D341Med (cell line): ENCODE measurements around the gene SLC1A3.

ENCODE experiments used
- DNase-seq: peaks from one replicate; pipeline ENCODE4 v3.0.0; 2012; ENCODE audit warnings: low spot score

Gene SLC1A3

DNA sequence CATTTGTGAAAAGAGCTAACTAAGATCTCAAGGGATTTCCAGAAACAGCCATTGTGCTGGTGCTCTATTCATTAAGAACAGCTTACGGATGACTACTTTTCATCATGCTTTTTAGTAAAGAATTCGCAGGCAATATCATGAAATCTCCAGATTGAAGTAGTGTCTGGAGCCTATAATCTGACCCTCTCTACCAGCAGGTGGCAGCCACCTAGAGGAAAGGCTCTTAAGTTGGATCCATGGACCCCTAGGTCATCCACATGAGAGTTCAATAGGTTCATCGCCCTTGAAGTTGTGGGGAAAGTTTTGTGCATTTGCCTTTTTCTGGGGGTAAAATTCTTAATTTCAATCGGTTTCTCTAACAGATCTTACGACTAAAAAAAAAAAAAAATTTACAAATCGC, 82.3 kb downstream of the SLC1A3 start:
- no peak for DNase-seq

DNA sequence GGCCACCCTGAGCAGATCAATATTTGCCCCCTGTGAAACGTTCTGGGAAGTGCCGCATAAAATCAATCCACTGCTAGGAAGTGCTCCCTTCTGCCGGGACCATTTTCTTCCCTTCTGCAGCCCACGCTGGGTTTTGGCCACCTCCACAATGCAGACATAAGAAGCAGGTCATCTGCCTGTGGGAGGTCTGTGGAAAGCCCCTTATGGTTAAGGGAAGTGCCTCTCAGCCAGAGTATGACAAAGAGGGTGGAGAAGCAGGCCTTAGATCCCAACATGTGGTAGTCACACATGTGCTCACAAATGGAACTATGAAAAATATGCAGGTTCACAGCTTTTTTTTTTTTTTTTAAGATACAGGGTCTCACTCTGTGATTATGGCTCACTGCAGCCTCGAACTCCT, 82.8 kb downstream of the SLC1A3 start:
- DNase-seq, result no peak

DNA sequence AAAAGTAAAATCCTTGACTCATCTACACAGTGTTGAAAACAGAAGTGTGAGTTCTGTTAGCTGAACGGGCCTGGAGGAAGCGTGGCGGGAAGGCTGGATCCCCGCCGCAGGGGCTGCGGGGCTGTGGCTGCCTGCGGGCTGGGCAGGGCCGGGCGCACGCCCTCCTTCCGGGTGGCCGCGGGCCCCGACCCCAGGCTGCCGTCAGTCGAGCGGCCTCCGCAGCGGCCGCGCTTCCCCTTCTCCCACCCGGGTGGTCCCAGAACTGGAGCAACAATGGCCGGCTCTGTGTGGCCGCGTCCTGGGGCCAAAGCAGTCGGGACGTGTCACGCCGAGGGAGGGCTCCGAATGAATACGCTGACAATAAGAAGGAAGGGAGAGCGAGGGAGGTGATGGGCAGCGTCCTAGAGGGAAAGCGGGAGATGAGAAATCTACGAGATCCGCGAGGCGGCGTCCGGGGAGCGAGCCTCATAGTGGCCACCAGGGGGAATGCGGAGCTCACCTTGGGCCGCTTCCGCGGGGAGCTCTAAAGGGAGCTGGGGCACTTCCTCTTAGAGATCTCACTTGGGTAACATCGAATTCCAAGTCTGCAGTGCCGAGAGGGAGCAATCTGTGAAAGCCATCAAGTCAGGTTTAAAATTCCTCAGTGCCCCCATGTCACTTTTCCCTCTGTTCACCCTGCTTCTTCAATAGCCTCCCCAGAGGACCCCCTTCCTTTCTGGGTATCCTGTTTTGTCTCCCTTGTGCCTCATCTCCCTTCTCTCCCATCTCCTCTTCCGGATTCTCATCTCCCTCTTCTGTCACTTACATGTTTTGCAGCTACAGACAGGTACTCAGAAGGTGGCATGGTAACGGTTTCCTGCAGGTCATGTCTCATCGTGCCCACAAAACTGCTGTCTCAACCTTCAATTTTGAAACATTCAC, 83.9 kb downstream of the SLC1A3 start:
- peak; percentile 73 for DNase-seq

DNA sequence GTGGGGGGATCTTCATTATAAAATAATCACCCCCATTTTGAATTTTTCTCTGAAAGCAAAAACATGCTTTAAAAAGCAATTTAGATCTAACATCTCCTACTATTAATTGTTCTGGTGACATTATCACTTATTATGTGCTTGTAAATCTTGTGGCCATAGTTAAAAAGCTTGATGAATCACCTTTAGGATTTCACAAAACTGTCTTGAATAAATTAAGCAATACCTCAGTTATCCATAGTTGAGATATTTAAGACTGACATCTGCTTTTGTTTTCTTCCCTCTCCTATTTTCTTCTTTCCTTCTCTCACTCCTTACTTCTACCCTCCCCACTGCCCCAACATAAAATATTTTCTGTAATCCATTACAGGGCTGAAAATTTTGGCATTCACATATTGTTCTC, 84.8 kb downstream of the SLC1A3 start:
- DNase-seq, result no peak

DNA sequence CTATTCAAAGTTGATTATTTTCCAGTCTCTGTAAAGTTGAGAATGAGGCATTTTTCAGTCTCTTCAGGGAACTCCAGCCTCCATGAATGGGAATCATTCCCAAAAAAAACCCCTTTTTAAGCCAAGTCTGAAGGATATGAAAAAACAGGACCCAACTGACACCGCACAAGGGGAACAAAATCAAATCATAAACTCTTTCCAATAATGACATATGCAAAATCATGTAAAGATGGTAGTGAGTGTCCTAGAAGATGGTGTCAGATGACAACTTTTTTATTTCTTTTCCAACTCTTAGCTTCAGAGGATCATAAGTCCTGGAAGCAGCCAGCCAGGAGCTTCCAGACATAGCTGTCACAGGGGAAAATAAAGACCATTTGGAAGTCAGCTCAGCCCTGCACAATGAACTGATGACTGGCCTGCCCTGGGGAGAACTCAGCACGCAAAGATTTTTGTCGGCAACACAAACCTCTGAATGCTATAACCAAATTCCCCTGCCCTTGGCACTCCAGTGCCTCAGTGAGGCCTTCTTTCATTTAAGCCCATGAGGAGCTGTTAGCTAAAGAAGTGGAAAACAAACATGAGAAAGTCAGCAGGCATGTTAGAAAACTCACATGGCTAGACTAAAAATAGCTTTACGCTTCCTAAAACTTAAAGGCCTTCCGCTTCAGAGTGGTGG, 85.4 kb downstream of the SLC1A3 start:
- DNase-seq, result no peak

DNA sequence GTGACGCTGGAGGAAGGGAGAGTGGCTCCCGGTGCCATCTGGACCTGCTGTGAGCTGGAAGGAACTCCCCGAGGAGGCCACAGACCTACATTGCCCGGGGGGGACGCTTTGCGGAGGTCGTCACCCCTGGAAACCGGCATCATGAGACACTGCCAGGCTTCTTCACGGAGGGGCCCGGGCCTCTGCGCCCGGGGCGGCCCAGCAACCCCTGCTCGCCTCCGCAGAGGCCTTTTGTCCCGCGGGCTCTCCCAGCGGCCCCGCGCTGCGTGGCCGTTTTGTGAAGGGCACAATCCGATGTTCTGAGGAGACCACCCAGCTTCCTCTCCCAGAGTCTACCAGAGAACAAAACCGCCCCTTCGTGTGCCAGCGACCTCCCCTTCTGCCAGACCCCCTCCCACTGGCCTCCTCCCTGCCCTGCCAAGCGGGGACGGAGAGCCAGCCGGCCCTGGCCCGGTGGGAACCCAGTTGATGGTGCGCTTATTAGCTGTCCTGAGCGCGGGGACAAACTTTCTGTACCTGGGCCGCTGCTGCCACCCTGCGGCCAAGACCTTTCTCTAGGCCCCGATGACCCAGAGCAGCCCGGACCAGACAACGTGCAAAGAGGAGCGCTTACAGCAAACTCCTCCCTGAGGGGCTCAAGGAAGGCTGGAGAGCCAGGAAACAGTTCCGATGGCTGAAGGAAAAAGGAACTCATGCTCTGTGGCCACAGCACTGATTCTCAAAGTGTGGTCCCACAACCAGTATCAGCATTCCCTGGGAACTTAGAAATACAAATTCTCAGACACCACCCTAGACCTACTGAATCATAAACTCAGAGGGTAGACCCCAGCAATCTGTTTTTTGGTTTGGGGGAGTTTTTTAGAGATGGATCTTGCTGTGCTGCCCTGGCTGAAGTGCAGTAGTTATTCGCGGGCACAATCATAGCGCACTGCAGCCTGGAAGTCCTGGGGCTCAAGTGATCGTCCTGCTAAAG, 86.7 kb downstream of the SLC1A3 start:
- peak; percentile 78 for DNase-seq

DNA sequence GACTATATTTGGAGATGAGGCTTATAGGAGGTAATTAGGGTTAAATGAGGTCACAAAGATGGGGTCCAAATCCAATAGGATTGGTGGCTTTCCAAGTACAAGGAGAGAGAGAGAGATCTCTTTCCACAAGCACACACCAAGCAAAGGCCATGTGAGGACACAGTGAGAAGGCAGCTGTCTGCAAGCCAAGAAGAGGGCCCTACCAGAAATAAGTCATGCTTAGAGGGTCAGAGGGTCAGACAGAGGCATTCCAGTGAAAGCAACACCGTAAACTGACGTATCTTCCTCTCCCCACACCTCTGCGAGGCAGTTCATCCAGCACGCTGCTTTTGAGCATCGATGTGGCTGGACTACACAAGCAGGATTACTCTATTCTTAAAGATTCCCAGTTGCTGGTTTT, 87.9 kb downstream of the SLC1A3 start:
- DNase-seq, result no peak

DNA sequence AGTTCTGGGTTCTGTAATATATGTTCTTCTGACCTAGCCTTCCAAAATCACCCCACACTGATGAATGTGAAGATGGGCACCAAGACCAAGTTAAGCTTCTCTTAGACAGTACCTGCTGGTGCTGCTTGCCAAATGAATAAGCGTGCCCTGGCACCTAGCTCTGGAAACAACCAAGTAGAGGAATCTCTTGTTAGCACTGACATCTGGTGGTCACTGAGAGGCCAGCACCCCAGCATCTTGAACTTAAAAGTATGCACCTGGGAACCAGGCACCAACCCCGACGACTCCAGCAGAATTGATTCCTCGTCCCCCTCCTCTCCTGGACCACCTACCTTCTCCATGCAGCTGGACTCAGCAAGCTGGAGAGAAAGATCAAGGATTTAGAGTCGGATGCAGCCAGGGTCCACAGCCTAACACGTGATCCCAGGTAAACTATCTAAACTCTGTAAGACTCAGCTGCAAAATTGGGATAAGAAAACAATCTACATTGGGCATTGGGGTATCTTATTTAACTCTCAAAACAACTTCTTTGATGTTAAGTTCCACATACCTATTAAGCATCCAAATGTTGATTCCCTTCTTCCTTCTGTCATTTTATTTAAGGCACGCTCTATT, 89.8 kb downstream of the SLC1A3 start:
- peak; percentile 72 for DNase-seq

DNA sequence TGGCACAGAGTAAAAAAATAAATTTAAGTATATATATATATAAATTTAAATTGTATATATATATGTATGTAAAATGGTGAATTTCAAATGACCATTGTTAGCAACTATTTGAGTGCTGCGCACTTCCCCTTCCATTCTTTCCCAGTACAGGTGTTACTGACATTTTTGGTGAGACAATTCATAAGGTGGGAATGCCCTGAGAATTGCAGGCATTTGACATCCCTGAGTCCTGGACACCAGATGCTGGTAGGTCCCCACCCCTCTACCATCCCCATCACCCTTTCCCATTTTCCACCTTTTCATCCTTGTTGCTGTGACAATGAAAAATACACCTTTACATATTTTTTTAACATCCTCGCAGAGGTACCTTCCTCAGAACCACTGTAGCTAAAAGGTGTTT, 91.6 kb downstream of the SLC1A3 start:
- DNase-seq, result no peak

DNA sequence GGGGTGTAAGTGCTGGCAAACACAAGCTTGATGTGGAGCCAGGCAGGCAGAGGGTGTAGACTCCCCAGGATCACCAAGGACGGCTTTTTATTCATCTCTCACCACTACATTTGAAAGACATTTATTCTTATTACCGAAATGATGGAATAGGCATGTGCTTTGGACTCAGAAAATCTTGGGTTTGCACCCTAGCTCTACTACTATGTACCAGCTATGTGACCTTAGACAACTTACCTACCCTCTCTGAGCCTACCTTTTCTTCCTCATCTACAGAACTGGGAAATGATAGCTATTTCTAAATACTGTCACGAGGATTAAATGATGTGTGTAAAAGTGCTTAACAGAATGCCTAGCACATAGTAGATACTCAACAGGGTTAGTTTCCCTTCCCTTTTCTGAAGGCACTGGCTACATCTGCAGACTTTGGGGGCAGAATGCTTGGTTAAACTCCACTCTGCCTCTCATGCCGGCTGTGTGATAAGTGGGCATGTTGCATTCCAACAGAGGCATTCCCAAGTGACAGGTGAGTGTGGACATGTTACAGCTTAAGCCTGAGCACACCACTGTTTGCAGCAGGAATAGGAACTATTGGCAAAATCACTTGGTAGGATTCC, 94.8 kb downstream of the SLC1A3 start:
- no peak for DNase-seq

DNA sequence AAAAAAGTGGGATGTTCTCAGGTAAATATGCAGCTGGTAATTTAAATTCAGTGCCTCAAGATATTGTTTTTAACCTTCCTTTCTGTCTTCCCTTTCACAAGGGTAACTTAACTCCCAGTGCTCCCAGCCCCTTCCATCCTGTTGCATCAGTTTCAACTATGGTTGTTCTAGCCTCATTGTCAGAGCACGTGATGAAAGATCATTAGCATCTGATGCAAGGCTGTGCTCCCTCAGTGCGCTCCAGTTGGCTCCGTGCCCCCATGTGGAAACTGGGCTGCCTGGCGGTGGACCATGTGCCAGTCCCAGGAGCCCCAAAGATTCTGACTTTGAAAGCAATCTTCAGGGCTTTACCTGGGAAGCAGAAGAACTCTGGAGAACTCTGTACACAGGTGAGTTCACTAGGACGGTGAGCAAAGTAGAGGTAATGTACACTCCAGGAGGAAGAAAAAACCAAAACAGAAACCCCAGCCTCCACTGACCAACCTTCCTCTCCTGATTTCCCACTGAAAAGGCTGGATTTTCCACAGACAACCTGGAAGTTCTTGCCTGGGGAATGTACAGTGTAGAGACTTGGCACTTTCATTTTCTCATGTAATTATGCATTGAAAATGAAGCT, 96.9 kb downstream of the SLC1A3 start:
- no peak for DNase-seq

DNA sequence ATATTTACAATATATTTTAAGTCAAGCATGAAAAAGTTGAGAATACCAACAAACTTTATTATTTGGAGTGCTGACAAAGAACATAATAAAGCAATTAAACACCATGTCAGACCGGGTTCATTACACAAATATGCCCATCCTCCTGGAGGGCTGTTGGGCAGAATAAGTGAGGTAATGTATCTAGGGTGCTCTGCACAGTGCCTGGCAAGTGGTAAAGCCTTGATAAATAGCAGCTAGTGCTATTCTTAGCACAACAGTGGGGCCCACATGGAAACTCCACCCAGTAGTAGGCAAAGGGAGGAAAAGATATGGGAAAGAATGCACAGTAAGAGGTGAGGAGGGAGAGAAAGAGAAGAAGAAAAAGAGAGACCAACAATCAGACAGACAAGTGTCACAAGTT, 97.7 kb downstream of the SLC1A3 start:
- no peak for DNase-seq

DNA sequence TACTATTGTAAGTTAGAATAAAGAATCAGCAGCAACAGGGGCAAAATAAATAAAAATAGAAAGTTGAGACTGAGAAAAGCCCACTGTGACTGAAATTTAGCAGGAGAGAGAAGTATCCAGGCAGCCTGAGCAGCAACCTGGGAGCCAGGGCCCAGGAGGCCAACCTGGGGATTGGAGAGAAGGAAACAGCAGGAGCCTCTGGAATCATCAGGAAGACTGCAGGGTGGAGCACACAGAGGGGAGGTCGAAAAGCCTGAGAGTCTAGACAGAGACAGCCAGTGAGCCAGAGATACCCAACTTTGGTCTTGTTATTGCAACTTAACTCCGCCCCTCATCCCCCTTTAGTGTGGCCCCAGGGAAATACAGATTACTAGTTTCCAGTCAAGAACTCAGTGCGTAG, 98.6 kb downstream of the SLC1A3 start:
- DNase-seq, result no peak

DNA sequence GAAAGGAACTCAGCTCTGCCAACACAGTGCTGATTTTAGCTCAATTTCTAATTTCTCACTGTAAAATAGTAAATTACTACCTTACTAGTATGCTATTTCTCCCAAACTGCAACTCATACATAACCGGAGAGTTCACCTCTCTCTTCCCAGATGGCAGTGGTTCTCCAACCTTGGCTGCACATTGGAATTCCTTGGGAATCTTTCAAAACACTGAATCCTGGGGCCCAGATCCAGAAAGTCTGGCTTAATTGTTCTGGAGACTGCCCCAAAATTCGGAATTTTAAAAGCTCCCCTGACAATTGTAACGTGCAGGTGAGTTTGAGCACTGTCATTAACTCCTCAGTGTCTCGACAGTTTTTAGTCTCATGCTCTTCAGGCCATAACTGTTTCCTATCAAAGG, 100.3 kb downstream of the SLC1A3 start:
- no peak for DNase-seq

DNA sequence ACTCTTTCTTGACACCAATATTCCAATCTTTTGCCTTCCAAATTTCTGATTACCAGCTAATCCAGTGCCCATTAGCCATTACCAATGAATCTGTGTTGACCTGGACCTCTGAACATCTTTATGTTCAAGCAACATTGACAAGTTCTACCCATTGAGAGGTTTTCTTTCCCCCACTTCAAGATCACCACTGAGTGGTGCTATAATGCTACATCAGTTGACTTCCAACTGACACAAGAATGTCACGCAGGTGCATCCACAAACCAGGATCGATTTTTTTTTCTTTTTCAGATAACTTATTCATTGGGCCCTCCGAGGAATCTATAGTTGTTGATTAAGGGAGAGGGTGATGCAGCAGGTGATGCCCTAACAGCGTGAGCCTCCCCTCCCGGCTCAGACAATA, 102.6 kb downstream of the SLC1A3 start:
- DNase-seq, result no peak

DNA sequence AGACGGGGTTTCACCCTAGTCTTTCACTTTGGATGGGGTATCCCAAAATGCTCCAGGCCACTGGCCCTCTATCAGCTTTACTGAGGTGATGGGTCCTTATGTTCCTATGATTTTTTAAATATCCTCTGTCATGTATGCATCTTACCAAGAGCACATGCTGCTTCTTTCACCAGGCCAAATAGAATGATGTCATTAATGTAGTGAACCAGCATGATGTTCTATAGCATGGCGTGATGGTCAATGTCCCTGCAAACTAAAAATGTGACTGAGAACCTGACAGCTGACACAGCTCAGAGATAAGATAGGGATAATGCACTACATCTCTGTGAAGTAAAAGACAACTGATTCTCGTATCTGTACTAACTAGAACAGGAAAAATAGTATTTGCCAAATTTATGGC, 103.6 kb downstream of the SLC1A3 start:
- DNase-seq, result no peak

DNA sequence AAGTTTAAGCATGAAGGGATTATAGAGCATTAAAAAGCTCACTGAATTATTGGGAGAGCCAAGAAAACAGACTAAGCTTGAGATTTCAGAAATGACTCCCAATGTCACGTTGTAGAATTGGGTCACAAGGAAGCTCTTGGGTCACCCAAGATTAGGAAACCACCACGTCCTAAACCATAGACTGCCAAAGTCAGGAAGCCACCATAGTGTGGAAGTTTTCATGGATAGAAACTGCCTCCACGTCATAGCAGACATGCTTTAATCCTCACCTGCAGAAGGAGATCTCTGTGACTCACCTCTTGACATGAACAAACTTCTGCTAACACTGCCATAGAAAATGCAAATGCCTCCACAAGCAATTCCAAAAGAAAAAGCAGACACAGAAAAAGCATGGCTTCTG, 106.3 kb downstream of the SLC1A3 start:
- no peak for DNase-seq

DNA sequence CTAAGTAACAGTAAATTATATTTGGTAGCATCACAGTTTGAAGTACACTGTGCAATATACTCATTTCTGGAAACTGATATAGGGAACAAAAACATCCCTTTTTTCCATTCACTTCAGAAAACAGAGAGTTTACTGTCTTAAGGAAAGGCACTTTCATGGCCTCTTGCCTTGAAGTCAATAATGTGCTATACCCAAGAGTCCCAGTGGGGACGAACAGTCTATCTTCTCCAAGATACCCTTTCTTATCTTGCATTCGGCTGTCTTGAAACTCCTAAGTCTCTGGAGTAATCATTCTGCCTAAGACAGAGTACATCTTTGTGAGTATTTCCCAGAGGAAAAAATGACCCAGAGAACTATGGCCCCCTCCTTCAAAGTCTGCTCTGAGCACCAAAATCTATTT, 107.1 kb downstream of the SLC1A3 start:
- DNase-seq, result no peak

DNA sequence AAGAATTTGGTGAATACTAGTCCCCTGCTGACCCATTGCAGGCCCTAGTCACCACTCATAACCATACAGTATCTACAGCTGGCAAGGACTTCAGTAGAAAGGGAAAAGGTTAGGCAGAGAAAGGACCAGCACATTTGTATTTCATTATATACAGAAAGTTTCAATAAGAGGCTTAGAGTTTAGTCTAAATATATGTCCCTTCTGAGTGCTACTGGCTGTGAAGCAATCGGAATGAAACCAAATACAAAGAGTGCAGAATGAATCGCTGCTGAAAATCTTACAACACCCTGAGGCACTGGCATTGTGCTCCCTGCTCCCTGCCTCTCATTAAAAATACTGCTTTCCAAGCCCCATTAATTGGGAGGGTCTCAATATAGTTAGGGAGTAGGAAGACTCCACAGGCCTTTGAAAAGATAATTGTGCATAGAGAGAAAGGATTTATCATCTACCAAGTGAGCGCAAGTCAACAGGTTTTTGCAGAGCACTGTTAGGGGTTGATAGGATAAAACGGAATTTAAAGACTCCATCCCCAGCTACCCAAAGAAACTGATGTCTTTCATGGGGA, 110.8 kb downstream of the SLC1A3 start:
- DNase-seq, result no peak

DNA sequence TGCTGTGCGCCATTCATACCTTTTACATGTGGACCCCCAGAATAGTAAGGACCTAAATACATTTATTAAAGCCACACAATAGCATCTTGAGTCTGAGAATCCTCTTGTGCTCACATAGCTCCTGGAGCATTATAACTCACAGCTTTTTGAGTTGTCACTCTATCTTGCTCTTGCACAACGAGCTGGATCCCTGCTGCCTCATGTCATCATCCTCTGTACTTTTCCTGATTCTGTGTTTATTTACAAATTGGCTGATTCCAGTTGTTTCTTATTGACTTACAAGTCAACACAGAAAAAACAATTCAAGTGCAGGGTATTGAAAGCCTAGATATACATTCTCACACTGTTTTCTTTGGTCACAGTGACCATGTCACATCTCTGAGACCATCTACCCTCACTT, 112.9 kb downstream of the SLC1A3 start:
- no peak for DNase-seq

DNA sequence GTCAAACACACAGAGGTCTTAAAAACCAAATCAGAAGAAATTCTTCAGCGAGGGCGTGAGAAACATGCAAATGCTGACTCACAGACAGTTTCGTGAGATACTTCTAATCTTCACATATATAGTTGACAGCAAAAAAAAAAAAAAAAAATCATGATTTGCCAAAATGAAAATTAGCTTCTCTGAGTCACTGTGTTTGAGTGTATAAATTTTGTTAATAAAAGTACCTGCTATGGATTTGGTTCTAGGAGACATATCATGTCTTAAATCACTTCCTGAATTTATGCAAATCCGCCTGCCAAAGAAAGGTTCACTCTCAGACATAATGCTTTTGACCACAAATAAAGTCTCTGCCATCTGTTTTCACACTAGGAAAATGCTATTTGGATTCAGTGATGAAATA, 114.3 kb downstream of the SLC1A3 start:
- DNase-seq, result no peak
